Retina (tissue), 1 donor: ENCODE results near the gene LDHD.
"Not testable (repeated sequence)": the region's sequence is repeated elsewhere in the genome, so short reads cannot be mapped to it uniquely, and the experiment has no call there.

ENCODE experiments used
- DNase-seq: peaks from one replicate; pipeline ENCODE4 v3.0.0-alpha.2; 2016

The LDHD gene

DNA sequence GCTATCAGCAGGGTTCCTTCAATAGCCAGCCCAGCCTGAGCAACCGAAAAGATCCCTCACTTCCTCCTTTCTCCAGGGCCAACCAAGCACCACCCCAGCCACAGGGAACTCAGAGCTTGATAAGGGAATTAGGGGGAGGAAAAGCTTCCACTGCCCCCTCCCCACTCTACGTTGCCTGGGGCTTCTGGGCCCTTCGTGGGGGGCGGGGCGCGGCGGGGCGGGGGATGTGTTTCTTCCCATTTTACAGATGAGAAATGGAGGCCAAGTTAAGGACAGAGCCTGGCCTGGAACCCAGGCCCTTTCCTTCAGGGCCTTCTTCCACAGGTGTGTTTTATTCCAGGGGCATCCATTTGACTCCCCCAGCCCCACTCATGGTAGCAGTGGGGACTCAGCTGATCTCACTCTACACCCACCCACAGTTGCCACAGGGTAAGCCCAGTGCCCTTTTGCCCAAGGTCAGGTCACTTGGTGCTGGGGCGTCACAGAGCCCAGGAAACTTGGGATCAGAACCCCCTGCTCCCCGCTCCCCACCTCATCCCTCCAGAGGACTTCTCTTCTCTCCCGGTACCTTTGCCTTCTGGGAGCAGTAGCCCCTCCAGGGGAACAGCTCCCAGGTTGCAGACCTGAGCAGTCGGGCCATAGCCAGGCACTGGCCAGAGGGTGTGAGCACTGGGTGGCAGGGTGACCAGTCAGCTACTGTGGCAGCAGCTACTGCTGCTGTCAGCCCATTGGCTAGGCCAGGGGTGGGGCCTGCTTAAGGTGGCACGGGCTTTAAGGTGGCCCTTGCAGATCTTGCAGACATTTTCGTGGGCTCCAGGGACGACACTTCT lies at the start of gene LDHD:
LDHD (minus strand) TSS at position 700 of the 830 bp plus-strand sequence; CDS start at position 640, 60 bp downstream.
- no peak for DNase-seq

DNA sequence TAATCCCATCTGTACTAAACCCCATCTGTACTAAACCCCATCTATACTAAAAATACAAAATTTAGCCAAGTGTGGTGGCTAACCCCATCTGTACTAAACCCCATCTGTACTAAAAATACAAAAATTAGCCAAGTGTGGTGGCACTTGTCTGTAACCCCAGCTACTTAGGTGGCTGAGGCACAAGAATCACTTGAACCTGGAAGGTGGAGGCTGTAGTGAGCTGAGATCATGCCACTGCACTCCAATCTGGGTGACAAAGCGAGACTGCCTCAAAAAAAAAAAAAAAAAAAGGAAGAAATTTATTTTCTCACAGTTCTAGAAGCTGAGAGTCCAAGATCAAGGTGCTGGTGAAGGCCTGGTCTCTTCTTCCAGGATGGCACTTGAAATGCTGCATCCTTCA lies 43.8 kb upstream of the LDHD start:
- DNase-seq, result no peak

DNA sequence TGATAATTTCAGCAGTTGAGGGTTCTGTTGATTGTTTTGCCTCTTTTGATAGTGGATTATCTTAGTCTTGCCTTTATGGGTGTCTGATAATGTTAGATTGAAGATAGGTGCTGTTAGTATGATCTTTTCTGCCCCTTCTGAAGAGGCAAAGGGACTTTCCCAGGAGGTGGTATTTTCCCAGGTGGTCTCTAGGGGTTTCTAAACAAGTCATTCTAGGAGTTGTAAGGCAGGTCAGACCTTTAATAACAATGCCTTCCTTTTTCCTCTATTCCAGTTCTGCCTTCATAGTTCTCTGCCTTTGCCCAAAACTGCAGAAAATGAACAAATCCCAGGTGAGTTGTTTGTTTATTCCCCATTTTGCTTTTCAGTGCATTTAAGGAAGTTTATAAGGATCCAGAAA lies 36.1 kb upstream of the LDHD start:
- DNase-seq, result no peak

DNA sequence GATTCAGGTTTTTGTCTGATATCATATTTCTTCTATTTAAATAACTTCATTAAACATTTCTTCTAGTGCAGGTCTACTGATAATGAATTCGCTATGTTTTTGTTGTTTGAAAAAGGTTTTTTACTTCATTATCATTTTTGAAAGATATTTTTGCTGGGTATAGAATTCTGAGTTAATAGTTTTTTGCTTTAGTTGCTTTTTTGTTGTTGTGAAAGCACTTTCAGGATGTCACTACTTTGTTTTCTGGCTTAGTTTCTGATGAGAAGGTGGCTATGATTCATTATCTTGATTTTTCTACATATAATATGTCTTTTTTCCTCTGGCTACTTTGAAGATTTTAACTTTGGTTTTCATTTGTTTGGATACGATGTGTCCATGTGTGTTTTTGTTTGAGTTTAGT lies 35.2 kb upstream of the LDHD start:
- no peak for DNase-seq

DNA sequence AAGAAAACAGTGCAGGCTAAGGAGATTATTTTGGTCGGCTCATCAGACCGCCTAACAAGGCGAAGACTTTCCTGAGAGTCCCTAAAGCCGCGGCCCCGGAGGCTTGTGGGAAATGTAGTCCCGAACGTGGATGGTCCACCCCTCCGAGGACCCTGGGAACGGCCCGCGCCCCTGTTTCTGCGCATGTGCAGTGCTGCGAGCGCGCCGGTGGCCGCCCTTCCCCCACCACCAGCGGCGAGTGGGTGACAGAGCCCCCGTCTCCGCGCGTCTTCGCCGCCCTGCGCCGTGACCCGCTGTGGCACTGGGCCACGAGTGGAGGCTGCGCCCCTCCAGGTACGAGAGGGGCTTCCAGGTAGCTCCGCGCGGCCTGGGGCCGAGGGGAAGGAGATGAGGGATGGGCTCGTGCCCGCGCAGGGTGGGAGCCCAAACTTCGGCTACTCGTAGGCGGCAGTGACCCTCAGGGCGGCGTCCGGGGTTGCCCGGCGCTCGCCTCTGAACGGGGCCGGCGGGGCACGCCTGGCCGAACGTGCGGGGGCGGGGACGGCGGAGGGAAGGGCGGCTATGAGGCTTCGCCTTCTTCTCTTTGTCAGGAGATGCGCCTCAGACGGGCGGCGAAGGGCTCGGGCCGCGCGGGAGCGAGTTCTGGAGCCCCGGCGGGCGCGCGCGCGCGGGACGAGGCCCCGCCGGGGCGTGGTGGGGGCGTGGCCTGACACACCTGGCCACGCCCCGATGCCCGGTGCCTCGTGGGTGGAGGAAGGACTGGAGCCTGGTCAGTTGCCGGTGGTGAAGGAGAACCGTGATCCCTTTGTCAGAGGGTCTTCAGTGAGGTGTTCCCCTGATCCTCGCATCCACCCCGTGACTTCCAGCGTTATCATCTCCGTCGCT lies 32.0 kb upstream of the LDHD start, which contains the start of gene ZFP1:
ZFP1 (plus strand) TSS at position 214 of the 885 bp plus-strand sequence. CDS start 4,428 bp downstream, outside the sequence.
- DNase-seq, result peak; percentile 99

DNA sequence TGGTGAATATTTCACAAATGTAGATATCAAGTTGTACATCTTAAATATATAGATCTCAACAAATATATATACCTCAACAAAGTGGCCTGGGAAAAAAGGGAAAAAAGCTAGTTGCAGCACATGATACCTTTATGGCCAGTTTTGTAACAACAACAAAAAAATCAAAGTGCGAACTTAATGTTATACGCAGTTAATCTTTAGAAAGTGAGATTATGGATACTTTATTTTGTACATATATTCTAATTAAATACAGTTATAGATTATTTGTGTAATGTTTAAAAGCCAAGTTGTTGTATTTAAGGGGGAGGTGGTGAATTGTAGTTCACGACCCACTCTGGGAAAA lies 31.4 kb upstream of the LDHD start:
- DNase-seq, result no peak

DNA sequence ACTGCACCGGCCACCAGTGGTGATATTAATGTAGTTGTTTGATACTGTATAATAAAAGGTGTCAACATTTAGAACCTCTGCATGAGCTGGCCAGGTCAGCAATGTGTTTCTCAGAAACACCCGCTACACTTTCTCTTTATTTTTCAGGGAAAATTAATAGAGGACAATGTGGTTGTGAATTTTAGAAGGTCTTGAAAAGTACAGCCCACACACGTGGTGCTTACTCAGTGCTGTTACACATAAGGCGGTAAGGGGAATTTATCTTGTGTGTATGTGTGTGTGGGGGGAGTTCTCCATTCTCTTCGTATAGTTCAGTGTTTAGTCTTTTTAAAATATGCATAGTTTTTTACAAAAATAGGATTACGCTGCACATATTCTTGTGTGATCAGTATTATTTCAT lies 27.4 kb upstream of the LDHD start:
- DNase-seq, result no peak

DNA sequence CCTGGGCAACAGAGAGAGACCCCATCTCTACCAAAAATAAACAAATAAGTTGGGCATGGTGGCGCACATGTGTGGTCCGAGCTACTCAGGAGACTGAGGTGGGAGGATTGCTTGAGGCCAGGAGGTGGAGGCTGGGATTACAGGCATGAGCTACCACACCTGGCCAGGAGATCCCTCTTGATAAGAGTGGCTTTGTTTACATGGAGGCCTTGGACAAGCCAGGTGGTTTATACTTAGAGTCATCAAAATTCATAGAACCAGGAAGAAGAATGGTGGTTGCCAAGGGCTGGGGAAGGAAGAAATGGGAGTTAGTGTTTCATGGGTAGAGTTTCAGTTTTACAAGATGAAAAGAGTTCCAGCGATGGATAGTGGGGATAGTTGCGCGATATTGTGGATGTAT lies 22.9 kb upstream of the LDHD start:
- no peak for DNase-seq

DNA sequence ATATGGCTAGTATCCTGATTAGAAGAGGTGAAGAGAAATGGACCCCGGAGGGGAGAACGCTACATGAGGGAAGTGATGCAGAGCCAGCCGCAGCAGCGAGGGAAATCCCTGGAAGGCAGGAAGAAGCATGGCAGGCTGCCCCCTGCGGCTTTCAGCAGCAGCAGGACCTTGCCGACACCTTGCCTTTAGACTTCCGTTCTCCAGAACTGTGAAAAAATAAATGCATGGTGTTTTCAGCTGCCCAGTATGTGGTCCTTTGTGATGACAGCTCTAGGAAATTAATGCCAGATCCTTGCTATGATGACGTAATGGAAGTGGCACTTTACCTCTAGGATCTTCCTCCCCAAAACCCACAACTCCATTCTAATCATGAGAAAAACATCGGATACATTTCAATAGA lies 22.1 kb upstream of the LDHD start:
- DNase-seq, result no peak

DNA sequence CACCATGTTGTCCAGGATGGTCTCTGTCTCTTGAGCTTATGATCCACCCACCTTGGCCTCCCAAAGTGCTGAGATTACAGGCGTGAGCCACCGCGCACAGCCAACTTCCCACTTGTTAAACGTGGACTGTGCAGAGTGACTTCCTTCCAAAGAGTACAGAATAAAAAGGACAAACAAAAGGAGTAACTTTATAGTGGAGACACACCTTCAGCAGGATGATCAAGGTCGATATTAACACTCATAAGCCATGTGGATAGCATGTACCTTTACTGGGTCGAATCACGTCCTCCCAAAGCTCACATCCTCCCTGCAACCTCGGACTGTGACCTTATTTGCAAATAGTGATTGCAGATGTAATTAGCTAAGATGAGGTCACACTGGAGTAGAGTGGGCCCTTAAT lies 21.7 kb upstream of the LDHD start:
- DNase-seq, result no peak

DNA sequence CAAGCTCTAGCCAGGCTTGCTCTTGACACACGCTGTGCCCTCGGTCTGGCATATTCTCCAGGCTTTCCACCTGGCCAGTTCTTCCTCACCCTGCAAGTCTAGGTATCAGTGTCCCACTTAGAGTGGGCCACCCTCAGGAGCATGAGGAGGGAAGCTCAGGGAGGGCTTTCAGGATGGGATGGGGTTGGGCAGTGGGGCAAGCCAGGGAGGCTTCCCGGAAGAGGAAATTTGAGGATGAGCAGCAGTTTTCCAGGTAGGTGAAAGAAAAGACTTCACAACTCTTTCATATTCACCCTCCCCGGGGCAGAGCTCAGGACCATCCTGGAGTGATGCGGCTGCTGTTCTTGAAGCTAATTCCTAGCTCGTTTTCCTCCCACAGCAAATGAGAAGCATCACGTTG lies 14.5 kb upstream of the LDHD start:
- DNase-seq, result no peak

DNA sequence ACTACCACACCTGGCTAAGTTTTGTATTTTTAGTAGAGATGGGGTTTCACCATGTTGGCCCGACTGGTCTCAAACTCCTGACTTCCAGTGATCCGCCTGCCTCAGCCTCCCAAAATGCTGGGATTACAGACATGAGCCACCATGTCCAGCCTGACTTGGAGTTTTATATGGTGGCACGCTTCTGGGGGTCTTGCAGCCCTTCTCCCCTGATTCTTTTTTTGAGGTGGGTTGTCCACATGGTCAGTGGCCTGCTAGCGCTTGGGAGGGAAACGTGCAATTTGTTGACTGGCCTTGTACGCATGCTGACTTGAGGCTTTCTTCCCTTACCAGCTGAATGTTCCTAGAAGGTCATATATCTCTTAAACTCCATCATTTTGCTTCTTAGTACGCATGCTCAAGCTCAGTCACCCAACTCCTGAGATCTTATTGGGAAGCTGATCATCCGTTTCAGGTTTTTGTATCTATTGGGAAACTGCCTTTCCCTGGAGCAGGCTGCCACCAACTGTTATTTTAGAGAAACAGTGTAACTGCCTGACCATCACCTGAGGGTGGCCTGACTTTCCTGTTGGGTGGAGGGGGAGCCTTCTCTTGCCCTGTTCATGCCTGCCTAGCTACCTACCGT lies 13.7 kb upstream of the LDHD start:
- DNase-seq, result no peak

DNA sequence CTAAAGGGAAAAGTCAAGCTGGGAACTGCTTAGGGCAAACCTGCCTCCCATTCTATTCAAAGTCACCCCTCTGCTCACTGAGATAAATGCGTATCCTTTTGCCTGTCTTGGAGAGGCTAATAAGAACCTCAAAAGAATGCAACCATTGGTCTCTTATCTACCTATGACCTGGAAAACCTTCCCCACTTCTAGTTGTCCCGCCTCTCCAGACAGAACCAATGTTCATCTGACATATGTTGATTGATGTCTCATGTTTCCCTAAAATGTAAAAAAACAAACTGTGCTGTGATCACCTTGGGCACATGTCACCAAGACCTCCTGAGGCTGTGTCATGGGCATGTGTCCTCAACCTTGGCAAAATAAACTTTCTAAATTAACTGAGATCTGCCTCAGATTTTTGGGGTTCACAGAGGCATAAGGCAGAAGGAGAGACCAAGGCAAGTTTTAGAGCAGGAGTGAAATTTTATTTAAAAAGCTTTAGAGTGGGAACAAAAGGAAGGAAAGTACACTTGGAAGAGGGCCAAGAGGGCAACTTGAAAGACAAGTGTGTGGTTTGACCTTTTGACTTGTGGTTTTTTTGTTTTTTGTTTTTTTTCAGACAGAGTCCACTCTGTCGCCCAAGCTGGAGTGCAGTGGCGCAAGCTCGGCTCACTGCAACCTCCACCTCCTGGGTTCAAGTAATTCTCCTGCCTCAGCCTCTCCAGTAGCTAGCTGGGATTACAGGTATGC lies 13.0 kb upstream of the LDHD start:
- DNase-seq, result not testable (repeated sequence)

DNA sequence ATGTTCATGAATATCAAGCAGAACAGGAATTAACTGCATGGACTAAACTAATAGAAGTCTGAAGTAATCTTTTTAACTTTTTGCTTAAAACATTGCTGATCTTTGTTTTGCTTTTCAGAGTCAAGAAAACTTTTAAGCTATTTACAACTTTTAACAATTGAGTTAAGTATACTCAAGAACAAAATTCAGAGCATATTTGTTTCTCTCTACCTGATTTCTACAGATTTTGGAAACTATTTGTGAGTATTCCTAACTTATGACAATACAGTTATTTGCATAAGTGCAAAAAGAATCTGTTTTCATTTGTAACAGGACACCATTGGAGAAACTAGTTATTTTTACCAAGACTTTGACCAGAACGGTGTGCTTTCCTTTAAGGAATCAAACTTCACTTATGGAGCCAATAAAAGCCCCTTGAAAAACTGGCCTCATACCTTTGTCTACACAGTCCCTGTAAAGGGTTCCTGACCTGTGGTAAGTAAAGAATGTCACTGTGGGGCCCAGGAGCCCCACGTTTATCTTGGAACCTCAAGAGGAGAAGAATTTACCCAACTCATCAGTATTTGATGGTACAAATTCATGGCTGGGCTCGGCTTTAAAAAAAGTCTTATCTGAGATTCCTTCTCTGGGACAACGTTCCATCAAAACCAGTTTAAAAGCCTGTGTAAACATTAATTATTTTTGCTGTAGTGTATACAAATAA lies 11.3 kb upstream of the LDHD start:
- DNase-seq, result no peak

DNA sequence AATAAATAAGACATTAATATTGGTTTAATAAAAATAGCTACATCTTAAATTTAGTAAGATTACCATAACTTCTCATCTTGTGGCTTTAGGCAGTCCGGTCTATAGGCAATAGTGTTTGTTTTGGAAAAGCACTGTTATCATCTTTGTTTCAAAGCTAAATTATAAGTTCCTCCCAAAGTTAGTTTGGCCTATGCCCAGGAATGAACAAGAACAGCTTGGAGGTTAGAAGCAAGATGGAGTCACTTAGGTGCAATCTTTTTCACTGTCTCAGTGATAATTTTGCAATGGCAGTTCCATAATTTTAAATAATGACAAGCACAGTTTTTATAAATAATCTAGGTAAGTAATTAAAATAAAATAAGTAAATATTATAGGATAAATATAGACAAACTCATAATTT lies 6.0 kb upstream of the LDHD start:
- no peak for DNase-seq

DNA sequence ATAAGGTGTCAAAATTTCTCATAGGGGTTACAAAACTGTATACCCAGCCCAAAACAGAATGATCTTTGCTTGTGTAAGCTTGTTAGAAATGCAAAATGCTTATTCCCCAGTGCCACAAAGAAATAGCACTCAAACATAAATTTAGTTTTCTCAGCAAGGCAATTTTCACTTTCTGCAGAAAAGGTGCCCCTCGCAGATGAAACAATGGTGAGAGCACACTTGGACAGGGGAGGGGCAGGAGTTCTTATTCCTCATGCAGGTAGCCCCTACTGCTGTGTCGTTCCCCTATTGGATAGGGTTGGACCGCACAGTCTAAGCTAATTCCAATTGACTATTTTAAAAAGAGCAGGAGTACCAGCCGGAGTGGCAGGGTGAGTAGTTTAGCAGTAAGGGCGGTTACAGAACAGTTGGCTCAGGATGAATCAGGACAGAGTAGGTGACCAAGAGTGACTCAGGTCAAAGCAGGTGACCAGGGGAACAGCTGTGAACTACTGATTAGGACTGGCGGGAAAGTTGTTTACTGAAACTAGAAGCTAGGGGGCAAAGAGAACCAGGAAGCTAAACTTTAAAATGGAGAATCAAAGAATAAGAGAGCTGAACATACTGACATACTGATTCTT lies 5.5 kb upstream of the LDHD start:
- no peak for DNase-seq

DNA sequence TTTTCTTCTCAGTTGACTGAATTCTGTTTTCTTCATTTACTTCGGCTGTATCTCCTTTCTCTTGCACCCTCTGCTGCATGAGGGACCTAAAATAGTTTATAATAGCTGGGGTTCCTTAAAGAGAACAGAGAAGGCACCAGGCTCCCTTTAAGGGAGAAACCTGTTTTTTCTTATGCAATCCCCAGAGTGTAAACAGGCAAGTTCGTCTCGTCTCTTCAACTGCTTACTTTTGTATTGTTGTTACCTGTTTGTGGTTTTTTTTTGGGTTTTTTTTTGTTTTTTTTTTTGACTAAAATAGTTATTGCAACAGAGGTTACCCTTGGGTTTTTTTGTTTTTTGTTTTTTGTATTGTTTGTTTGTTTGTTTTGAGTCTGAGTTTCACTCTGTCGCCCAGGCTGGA lies 3.7 kb upstream of the LDHD start:
- DNase-seq, result no peak

DNA sequence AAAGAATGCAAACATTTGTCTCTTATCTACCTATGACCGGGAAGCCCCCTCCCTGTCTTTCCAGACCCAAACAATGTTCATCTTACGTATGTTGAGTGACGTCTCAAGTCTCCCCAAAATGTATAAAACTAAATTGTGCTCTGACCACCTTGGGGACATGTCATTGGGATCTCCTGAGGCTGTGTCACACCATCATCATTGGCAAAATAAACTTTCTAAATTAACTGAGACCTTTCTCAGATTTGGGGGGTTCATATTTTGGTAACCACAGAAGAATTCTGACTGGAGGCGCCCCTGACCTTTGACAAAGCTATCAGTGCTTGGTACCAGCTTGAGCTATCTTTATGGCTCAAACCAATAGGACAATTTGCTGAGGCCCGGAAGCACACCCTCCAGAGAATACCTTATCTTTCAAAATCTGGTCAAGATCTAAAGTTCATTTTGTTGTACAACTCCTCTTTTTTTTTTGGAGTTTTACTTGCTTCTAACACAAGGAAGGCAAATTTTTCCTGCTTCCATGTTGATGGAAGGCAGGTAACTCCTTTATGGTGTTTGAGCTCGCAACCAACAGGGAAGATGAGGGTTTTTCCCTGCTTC lies 2.5 kb upstream of the LDHD start:
- no peak for DNase-seq

DNA sequence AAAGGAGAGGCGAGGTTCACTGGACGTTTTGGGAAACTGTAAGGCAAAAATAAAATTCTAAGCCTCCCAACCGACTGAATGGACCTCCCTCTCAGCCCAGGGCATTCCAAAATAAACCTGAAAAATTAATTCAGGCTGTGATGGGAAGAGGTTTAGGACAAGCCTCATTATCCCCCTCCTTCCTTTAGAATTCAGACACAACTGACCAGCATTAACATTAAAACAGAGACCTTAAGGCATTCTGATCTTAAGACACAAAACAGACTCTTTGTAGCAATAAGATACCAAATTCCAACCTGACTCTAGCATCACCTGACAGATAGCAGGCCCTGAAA lies 298 bp upstream of the LDHD start:
- DNase-seq, result no peak

DNA sequence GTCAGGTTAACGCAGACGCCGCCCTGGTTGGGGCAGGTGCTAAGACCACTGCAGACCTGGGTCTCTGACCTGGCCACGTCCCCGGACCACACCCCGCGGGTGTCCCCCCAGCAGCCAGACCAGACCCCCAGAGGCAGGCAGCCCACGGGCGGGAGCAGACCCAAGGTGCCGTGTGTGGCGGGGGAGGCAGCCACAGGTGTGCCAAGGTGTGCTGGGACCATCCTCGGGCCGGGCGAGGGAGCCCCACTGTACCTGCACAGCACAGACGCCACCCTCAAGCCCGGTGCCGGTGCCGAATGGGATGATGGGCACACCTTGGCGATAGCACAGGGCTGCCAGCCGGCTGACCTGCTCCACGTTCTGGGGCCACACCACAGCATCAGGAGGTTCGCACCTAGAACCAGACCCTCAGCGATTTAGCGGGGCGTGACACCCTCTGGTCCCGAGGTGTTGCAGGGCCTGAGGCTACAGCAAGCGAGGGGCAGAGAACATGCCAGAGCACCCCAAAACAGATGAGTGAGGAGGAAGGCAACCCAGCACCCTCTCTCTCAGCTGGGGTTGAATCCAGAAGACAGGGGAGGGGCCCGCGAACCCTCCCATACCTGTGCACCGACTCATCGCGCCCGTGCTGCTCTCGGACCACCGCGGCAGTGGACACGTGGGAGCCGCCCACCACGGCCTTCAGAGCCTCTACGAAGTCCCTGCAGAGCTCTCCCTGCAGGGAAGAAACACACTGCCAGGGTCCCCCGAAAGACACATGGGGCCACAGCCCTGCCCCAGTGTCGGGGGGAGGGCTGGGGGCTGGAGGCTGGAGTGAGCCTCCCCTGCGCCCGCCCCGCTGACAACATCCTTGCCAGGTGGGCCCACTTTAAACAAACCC lies 1.4 kb downstream of the LDHD start:
- no peak for DNase-seq
